Globus pallidus (tissue), 1 donor: ENCODE measurements around the gene MCM5.
"Not testable (repeated sequence)": the region's sequence is repeated elsewhere in the genome, so short reads cannot be mapped to it uniquely, and the experiment has no call there.

Experiments
- DNase-seq: peaks from one replicate; pipeline ENCODE4 v3.0.0-alpha.2; 2015; ENCODE audit warnings: low spot score

Gene MCM5

DNA sequence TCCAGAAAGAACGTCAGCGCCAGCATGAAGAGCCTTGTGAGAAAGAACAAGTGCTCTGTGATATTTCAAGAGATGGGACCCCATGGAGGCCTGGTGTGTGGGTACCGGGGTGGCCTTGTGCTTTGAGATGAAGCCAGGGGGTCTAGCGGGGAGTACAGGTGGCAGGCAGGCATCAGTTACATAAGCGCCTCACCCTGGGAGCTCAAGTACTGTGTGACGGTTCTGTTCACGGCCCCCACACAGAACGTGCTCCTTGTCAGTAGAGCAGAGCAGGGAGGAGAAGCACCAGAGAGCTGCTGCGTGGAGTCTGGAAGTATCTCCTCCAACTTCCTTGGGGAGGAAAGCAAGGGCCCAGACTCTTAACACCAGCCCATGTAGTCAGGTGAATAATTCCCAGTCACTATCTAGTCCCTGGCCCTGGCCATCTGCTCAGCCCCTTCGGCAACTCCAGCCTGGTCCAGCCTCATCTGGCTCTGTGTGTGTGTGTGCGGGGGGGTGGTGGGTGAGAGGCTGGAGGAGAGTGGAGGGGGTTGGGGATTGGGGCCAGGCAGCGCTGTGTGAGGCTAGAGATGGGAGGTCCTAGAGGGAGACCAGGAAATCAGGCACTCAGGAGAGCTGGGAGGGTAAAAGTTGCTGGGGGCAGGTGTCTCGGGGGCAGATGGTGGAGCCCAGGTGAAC lies 32.4 kb downstream of the MCM5 start:
- DNase-seq = no peak

DNA sequence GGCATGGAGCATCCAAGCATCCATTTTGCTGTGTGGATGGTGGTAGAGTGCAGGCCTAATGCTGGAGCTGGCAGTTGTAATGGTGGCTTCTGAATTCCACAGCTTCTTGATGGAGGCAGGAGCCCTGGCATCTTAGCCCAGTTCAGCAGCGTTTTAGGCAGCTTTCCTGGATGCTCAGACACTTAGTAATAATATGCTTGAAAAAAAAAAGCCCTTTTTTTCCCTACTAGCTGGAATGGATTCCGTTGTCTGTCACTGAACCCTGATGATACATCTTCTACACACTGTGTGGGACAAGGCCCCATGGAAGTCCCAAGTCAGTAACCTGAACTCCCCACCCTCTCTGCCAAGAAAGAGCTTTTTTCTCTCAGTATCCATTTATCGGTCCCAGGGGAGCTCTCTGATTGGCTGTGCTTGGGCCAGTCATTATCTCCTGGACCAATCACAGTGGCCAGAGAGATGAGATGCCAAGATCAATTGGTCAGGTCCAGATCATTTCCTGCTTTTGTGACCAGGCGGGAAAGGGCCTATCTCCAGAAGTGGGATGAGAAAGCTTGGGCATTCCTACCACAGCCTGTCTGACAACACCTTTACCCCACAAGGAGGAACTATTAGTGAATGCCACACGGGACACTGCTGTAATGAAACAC lies 34.2 kb downstream of the MCM5 start:
- DNase-seq = no peak

DNA sequence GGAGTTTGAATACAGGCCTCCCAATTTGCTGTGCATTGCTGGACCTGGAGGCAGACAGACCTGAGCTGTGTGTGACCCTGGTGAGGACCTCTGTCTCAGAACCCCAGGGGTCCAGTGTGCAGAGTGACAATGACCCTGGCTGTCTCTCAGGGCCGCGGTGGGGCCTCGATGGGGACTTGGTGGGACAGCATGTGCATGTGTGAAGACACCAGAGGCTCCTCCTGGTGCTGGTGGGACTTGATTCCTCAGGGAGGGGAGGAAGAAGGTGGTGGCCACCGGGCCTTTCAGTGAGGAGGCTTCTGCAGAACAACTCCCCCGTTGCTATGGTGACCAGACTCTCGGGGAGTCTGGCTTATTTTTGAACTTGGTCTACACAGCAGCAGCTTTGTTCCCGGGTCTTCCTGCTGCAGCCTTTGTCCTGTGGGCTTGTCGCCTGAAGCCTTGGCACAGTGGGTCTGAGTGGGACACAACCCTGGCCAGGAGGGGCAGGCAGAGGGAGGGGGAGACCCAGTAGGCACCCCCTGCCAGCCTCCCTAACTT lies 35.3 kb downstream of the MCM5 start:
- no peak for DNase-seq

DNA sequence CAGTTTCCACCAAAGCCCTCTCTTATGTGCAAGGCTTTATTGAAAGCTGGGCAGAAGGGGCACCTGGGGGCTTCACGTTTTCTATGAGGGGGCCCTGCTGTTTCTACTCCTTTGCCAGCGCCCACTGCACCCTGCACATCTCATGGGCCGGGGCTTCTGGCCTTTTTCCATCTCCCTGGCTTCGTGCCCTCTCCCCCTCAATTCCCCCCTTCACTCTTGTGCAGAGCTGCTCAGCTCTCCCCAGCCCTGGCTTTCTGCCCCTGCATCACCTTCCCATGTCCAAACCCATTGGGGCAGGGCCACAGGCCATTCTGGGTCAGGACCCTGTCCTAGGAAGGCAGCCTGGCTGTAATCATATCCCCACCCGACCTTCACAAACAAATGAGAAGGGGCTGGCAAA lies 36.5 kb downstream of the MCM5 start:
- no peak for DNase-seq

DNA sequence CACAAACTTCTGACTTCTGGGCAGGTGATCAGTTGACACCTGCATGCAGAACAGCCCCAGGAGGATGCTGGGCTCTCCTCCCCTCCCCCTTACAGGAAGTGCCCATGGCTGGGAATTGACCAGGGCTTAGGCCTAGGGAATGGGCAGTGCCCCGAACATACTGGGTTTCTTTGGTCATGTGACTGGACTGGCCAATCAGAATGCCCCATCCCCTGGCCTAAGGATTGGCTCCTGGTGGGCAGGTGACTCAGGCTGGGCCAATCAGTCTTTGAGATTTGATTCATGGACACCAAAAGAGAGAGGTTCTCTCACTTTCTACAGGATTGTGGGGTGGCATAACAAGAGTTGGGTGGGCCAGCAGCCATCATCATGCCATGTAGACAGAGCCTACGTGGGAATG lies 37.1 kb downstream of the MCM5 start:
- no peak for DNase-seq

DNA sequence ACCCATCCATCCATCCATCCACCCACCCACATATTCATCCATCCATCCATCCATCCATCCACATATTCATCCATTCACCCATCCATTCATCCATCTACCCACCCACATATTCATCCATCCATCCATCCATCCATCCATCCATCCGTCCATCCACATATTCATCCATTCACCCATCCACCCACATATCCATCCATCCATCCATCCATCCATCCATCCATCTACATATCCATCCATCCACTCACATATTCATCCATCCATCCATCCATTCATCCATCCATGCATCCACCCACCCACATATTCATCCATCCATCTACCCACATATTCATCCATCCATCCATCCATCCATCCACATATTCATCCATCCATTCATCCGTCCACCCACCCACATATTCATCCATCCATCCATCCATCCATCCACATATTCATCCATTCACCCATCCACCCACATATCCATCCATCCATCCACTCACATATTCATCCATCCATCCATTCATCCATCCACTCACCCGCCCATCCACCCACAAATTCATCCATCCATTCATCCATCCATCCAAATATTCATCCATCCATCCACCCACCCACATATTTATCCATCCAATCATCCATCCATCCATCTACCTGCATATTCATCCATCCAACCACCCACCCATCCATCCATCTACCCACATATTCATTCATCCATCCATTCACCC lies 38.9 kb downstream of the MCM5 start:
- not testable (repeated sequence) for DNase-seq

DNA sequence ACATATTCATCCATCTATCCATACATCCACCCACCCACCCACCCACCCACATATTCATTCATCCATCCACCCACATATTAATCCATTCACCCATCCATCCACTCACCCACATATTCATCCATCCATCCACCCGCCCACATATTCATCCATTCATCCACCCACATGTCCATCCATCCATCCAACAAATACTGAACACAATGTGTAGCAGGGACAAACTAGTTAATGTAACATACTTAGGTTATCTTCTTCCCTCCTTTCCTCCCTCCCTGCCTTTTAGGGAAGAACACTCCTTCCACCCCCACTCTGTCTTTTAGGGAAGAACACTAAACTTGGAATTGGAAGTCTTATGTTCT lies 39.4 kb downstream of the MCM5 start:
- DNase-seq = no peak

DNA sequence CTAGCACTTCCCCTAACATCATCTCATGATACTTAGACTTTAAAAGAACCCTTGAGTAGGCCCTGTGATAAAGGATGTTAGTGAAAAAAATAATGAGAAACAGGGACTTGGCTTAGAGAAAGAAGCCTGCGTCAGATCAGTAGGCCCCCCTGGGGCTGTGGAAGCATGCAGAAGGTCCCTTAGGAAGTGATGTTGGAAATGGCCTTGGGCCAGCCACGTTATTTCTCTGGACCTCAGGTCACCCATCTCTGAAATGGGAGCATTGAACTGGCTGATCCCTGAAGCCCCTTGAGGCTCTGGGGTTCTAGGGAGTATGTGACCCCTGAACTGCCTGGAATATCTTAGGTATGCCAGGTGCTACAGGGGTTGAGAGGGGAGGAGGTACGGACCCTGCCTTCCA lies 40.2 kb downstream of the MCM5 start:
- no peak for DNase-seq

DNA sequence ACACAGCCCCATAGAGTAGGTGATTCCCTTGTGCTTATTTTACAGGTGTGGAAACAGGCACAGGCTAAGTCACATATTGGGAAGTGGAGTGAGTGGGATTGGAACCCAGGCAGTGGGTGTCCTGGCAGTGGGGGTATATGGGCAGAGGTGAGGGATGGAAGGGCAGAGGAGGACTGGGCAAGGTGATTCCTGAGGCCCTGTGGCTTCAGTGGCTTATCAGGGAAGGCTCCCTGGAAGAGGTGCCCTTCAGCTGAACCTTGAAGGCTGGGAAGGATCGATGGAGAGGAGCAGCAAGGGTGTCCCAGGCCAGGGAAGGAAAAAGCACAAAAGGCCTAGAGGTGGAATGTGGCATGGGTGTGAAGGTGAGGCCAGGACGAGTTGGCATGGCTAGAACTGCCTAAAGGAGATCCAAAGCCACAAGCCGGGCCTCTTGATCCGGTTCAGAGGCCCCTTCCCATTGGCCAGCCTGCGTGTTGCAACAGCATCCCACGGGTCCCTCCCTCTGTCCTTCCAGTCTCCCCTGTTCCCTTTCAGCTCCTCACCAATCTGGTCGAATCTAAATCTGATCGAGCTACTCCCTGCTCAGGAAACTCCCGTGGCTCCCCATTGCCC lies 41.7 kb downstream of the MCM5 start:
- no peak for DNase-seq

DNA sequence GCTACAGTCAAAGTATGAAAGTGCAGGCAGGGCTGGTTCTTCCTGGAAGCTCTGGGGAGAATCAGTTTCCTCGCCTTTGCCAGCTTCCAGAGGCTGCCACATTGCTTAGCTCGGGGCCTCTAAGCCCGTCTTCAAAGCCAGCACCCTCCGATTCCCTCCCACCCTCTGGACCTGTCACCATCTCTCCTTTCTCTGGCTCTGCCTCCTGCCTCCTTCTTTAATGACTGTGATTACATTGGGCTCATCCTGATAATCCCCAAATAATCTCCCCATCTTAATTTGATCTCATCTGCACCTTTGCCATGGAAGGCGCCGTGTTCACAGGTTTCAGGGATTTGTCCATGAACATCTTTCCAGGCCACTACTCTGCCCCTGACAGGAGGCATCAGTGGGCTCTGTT lies 42.5 kb downstream of the MCM5 start:
- no peak for DNase-seq

DNA sequence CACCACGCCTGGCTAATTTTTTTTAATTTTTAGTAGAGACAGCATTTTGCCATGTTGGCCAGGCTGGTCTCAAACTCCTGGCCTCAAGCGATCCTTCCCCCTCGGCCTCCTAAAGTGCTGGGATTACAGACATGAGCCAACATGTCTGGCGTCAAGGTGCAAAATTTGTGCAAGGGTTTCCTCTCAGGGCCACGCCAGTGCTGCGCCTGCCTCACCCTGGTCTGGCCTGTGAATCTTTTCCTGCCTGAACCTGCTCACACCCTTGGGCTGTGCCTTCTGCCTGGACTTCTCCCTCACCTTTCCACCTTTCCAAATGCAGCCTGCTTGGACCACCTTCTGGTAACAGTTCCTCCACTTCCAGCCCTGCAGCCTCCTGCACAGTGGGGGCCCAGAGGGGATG lies 43.4 kb downstream of the MCM5 start:
- DNase-seq = no peak

DNA sequence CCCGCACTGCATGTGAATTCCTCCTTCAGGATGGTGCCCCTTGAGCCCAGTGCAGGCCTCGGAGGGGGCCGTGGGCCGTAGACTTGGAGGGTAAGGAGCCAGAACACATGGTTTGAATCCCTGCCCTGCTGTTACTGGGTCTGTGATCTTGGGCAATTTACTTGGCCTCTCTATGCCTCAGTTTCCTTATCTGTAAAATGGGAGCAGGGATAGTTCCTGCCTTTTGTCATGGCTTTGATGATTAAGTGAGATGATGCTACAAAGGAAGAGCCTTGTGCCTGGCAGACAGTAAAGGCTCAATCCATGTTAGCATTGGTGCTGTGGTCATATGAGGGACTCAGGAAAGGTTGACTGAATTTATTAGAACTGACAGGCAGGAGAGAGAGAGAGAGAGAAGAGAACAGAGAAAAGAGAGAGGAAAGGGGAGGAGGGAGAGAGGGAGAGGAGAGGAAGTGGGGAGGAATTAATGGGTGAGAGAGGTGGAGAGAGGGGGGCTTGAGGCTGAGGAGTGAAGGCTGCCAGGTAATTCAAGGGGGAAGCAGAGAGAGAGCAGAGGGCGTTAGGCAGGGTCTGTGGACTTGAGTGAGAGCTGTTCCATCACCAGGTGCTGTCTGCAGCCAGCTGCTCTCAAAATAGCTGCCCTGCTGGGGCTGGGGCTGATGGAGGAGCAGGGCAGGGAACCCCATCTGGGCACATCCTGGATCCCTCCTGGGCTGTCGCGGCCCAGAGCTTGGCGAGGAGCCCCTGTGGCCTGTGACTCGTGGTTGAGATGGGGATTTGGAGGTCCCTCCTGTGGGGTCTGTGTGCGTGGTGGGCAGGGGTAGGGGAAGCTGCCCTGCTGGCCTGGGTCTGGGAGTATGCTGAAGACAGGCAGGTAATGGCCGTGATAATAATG lies 44.1 kb downstream of the MCM5 start:
- no peak for DNase-seq

DNA sequence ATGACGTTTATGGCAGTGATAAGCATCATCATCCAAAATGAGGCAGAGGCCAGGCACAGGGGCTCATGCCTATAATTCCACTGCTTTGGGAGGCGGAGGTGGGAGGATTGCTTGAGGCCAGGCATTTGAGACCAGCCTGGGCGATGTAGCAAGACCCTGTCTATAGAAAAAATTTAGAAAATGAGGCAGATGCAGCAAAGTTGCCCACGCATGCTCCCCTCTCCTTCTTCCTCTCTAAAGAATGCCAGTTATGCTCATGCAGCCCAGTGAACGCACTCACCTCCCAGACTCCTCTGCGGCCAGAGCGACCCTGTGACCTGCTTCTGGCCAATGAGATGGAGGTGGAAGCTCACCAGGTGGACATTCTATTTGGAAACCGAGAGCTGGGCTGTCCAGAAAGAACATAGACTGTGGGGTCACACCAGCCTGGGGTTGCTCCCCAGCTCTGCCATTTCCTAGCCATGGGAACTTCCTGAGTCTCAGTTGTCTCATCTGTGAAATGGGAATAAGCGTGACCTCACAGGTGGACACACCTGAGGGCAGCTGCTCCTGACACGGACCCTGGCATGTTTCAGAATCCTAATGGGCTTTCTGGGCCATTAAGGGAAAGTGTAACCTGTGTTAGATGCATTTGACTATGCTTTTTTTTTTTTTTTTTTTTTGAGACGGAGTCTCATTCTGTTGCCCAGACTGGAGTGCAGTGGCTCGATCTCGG lies 44.9 kb downstream of the MCM5 start:
- no peak for DNase-seq

DNA sequence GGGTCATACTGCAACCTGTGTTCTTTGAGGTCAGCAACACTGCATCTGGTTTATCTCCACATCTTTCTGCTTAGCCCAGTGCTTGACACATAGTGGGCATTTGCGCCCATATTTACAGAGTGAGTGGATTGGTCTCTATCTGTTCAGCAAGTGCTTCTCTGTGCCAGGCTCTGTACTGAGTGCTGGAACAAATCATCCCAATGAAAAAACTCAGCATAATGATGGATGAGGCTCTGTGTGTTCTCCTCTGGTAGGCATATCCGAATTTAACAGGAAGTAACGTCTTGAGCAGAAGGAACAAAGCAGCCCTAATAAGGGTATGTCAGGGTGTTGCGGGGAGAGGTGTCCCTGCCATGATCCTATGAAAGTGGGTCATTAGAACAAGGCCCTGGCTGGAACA lies 46.0 kb downstream of the MCM5 start:
- no peak for DNase-seq

DNA sequence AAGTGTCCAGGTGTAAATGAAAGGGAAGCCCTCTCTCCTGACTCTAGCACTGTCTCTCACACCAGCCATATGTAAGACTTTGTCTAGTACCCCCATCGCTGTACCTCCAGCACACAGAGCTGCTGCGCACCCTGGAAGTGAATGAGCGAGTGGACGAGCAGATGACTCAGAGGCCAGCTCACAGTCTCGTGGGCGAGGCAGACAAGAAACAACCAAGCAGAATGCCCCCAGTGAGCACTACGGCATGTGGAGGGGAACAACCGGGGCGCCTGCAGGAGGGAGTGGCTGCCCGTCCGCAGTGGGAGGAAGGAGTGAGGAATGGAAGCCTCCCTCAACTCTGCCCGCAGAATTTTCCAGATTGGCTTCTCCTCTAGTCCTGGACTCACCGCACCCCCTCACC lies 46.4 kb downstream of the MCM5 start:
- no peak for DNase-seq

DNA sequence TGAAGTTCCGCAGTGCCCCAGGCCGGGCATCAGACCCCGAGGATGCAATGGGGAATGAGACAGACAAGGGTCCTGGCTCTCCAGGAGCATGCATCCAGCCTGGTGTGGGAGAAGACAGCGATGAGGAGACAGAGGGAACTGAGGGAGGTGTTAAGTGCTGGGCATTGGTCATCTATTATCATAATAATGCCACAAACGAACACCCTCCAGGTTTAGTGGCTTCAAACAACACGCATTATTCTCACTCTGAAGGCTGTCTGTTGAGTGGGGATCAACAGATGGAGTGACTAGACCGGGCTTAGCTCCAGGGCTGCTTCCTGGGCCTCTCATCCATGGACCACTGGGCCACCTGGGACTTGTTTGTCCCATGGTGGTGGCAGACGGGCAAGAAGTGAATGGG lies 48.6 kb downstream of the MCM5 start:
- no peak for DNase-seq

DNA sequence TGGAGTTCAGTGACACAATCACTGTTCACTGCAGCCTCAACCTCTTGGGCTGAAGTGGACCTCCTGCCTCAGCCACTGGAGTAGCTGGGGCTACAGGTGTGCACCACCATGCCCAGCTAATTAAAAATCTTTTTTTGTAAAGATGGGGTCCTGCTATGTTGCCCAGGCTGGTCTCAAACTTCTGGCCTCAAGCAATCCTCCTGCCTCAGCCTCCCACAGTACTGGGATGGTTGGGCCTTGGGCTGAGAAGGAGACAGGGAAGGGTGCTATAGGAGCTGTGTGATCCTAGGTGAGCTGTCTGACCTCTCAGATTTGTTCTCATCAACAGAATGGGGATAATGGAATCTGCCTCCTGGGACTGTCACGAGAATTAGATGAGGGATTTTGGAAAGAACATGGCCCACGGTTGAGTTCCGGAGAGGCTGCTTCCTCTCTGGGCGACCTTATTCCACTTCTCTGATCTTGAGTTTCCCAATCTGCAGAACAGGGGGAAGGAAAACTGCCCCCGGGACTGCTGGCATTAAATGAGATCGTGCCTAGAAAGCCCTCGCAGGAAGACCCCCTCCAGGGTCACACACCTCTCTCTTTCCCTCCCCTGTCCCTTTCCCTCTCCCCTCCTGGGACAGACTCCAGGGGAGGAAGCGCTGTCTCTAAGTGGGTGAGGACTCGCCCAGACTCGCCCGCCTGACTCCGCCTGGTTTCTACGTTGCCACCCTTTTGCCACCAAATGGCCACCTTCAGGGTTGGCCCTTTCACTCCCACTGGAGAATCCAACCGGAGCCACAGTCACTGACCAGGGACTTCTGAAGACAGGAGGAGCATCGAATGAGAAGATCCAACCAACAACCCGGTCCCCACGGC lies 50.1 kb downstream of the MCM5 start:
- no peak for DNase-seq

DNA sequence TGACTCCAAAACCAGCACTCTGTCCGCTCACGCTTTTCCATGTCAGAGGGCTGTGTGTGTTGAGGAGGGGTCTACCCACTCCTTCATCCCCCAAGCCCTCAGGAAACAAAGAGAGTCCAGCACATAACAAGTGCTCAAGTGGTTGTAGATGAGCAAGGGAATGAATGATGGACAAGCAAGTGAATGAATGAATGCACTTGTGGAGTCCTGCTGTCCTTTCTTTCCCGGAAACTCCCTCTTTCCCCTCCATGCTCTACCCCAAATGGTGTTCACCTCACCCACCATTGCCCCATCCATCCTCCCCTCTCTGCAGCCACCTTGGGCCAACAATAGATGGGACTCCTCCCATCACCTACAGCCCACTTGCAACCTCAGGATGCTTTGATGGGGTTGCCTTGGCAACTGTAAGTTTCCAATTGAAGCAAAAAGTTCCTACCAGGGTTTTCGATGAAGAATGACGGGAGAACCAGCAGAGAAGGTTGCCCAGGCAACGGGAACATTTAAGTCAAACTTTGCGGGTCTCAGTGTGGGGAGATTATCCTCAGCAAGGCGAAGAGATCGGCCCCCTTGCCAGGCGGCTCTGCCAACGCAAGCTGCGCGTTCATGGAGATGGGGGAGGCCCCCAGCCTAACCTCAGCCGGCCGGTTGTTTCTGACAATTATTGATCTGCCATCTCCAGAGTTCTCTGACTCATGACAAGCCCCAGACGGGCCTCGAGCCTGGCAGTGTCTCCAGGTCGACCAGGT lies 51.1 kb downstream of the MCM5 start:
- DNase-seq = no peak

DNA sequence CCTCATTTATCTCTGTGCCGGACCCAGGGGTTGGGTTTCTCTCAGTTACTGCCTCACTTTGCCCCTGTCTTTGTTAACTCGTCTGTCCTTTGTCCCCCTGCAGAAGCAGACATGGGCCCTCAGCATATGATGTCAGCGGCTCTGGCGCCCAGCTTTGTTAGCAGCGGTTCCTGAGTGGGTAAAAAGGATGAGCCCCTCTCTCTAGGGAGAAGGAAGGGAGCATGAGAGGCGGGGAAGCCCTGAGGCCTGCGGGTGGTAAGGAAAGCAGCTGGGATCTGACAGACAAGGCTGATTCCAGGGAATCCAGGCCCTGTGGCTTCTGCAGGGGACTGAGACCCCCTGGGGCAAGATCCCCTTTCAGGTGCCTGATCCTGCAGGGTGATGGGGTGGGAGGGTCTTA lies 51.7 kb downstream of the MCM5 start:
- no peak for DNase-seq
